AG20443 (cell line): ENCODE data around the gene ASPSCR1.
"Not testable (repeated sequence)": the region's sequence is repeated elsewhere in the genome, so short reads cannot be mapped to it uniquely, and the experiment has no call there.

Experiments
- DNase-seq: peaks from one replicate; pipeline ENCODE4 v3.0.0; 2012; ENCODE audit warnings: low spot score, mixed read lengths

Gene ASPSCR1

DNA sequence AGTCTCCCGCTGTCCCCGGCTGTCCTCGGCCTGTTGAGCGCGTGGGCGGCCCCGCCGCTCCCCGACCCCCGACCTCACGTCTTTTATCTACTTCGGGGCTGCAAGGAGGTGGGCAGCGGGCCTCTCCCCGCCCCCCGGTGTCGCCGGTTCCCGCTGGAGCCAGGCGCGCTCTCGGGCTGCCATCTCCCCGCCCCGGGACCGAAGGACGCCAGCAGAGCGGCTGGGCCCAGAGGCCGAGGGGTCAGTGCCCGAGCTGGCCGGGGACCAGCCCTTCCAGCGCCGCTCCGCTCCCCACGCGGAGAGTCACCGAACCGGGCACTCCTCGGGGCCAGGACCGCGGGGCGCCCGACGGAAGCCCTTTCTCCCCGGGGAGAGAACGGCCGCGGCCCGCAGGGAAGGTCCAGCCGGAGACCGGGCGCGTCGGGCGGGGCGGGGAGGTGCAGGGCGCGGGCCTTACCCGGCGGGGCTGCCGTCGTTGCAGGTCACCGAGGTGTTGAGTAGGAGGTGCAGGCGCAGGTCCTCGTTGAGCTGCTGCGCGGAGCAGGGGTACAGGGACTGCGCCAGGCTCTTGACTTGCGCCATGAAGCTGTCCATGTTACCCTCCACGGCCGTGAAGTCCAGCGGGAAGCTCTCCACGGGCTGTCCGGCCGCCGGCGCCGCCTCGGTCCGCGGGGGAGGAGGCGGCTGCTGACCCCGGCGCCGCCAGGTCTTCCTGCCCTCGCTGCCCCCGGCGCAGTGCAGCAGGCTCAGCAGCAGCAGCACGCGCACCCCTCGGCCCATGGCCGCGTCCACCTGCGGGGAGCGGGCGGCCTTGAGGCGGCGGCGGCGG is 17.1 kb upstream of the ASPSCR1 start:
- DNase-seq = no peak

DNA sequence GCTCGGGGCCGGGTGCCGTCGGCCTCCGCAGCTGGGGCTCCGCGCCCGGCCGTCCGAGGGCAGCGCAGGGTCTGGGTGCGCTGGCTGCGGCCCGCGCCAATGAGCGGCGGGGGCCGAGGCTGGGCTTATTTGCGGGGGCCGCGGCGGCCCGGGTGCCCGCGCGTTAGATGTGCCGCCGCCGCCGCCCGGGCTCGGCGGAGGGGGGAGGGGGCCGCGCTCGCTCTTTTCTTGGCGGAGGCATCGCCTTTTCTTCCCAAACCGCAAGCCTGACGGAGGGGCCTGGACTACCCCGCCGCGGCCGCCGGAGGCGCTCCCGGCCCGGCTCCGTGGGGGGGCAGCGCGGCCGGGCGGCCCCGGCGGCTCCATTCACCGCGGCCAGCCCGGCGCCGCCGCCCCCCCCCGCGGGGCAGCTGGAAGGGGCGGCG is 16.3 kb upstream of the ASPSCR1 start, which contains the start of gene NOTUM:
Gene NOTUM, minus strand, starts transcription at position 101 of the 425 bp plus-strand sequence. CDS start 278 bp downstream, outside the sequence.
- peak; percentile 79 for DNase-seq

GRCh38 chr17:81961521-81962498 is 15.6 kb upstream of the ASPSCR1 start:
- no peak for DNase-seq

GRCh38 chr17:81962499-81963441 is 14.7 kb upstream of the ASPSCR1 start:
- DNase-seq = no peak

GRCh38 chr17:81964081-81964849 is 13.2 kb upstream of the ASPSCR1 start:
- DNase-seq = no peak

DNA sequence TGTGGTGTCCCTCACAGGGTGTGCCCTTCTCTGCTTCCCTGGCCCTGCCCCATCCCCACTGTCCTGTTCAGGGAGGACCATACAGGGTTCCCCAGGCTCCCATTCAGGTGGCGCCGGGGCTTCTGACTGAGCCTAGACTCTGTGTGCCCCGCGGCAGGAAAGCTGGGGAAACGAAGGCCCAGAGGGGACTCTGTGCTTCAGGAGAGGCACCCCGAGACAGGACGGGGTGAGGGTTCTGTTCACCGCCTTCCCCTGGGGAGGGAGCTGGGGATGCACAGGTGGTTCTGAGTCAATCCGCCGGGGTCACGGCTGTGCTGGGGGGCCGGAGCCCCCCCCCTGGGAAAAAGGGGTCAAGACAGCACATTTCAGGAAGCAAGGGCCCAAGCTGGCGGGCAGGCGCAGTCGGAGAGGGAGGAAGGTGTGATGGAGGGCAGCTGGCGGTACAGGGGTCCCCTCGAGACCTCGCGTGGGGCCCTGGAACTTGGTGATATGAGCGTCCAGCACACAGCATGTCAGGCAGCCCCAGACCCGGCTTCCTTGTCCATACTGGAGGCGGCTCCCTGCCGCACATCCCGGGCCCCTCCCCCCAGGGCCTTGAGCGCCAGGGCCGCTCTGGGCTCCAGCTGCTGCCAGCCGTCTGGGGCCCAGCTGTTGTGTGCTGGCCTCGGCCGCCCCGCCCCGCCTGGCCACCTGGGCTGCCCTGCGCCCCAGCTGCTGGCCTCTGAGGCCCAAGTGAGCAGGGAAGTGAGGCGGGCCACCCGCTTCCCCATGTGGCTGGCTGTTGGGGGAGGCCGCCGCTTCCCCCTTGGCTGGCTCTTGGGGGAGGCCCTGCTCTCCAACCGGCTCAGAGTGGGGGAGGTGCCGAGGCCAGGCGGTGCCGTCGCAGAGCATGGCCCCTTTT is 10.8 kb upstream of the ASPSCR1 start:
- DNase-seq = no peak

DNA sequence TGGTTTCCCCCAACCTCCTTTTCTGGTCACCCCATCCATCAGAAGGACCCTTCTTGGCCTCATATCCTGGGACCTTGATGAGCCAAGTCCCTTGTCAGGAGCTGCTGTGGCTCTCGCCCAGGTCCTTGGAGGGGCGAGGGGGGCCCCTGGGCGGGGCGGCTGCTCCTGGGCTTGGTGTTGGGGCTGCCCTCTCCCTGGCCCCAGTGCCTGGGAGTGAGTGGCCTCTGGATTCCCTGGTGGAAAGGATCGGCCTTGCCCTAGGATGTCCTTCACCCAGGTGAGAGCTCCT is 10.2 kb upstream of the ASPSCR1 start:
- no peak for DNase-seq

- peak; percentile 84 for DNase-seq
Observed at GRCh38 chr17:81967533-81968395, 9.7 kb upstream of the ASPSCR1 start.

GRCh38 chr17:81968396-81968745 is 9.1 kb upstream of the ASPSCR1 start:
- no peak for DNase-seq

DNA sequence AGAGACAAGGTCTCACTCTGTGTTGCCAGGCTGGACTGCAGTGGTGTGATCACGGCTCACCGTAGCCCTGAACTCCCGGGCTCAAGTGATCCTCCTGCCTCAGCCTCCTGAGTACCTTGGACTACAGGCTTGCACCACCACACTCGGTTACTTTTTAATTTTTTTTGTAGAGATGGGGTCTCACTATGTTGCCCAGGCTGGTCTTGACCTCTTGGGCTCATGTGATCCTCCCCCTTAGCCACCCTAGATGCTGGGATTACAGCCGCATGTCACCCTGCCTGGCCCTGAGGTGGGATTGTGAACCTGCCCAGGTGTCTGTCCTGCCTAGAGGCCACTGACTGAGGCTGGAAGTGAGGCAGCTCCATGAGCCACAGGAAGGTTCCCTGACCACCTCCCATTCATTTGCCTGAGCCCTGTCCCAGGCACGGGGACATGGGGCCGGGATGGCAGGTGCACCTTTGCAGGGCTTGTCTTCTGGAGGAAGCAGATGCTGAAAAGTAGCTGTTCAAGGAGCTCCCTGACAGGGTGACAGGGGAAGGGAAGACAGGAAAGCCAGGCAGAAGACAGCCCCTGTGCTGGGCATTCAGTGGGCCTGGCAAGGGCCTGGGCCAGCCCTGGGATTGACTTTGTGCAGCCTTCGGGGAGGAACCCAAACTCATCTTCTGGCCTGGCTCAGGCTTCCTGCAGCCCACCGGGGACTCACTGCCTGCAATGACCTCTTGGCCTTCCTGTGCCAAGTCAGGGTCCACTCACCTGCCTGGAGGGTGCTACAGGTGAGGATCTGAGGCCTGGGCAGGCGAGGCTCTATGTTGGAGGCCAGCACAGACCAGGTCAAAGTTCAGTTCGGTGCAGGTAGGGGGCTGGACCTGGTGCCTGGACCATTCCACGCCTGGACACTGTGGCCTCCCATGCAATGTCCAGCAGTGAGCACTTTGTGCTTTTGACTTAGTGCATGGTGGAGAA is 8.3 kb upstream of the ASPSCR1 start:
- DNase-seq = no peak

DNA sequence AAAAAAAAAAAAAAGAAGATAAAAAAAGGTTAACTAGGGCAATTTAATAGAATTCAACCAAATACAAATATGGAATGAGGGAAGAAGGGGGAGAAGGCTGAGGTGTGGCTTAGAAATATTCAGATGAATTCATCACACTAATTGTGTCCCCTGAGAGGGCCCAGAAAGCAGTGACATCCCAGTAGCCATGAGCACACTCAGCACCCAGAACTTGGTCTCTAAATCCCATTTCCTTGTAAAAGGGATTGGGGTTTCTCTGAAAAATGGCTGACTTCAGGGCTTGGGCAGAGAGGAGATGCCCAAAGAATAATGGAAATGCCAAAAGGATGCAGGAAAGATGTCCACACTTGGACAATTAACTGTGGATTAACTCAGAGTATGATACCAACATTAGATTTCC is 4.0 kb upstream of the ASPSCR1 start:
- DNase-seq = no peak

GRCh38 chr17:81976332-81977210 is 858 bp upstream of the ASPSCR1 start:
- DNase-seq = no peak

DNA sequence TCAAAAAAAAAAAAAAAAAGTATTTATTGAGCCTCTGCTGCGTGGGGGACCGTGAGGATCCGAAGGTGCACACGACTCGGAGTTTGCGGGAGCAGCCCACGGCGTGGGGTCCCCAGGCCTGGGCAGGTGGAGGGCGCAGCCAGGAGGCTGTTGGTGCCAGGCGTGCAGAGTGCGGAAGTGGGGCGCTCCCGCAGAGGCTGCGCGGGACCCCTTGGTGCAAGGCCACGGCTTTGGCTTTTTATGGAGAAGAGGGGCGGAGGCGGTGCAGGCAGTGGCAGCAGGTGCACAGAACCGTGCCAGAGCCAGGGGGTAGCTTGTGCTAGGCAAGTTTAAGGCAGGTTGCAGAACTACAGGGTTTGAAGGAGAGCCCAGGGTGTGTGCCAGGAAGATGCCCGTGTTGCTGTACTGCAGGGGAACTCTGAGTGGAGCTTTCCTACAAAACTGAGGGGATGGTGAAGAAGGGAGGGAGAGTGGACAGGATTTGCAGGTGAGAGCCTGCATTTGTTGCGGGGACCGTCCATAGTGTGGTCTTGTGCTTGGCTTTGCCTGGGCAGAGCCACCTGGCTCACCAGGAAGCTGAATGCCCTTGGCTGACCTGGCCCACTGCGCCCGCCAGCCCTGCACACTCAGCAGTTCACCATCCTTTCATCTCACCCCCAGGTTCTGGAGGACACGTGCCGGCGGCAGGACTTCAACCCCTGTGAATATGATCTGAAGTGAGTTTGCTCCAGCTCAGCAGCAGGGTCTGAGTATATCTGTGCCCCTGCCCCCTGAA is 1.3 kb downstream of the ASPSCR1 start:
- no peak for DNase-seq

- DNase-seq = no peak
Observed at GRCh38 chr17:81980122-81980521, 2.7 kb downstream of the ASPSCR1 start.

- DNase-seq = no peak
Observed at GRCh38 chr17:81980707-81981343, 3.4 kb downstream of the ASPSCR1 start.

DNA sequence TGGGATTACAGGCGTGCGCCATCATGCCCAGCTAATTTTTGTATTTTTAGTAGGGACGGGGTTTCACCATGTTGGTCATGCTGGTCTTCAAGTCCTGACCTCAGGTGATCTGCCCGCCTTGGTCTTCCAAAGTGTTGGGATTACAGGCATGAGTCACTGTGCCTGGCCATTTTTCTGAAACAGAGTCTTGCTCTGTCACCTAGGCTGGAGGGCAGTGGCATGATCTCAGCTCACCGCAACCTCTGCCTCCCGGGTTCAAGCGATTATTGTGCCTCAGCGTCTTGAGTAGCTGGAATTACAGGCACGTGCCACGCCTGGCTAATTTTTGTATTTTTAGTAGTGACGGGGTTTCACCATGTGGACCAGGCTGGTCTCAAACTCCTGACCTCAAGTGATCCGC is 4.1 kb downstream of the ASPSCR1 start:
- not testable (repeated sequence) for DNase-seq
